Measurements from ENCODE around the gene GPRIN1.

The GPRIN1 gene

GRCh38 chr5:176642675-176643490 is 32.9 kb upstream of the GPRIN1 start:
- no peak for DNase-seq

GRCh38 chr5:176640616-176641015 is 30.7 kb upstream of the GPRIN1 start:
- DNase-seq: no peak

- DNase-seq: no peak
These were observed 30.0 kb upstream of the GPRIN1 start for GRCh38 chr5:176639981-176640380.

GRCh38 chr5:176639208-176639607 is 29.3 kb upstream of the GPRIN1 start:
- no peak for DNase-seq

- DNase-seq: no peak
These were observed 28.5 kb upstream of the GPRIN1 start for GRCh38 chr5:176638437-176638836.

- DNase-seq: no peak
These were observed 27.6 kb upstream of the GPRIN1 start for GRCh38 chr5:176637556-176637955.

- no peak for DNase-seq
These were observed 26.5 kb upstream of the GPRIN1 start for GRCh38 chr5:176636426-176636825.

- no peak for DNase-seq
These were observed 23.6 kb upstream of the GPRIN1 start for GRCh38 chr5:176633598-176633997.

- no peak for DNase-seq
These were observed 22.8 kb upstream of the GPRIN1 start for GRCh38 chr5:176632745-176633144.

GRCh38 chr5:176631383-176632200 is 21.6 kb upstream of the GPRIN1 start:
- DNase-seq: no peak

- no peak for DNase-seq
These were observed 20.8 kb upstream of the GPRIN1 start for GRCh38 chr5:176630681-176631222.

GRCh38 chr5:176629853-176630680 is 20.1 kb upstream of the GPRIN1 start, which contains the start of the genes EIF4E1B and SNCB:
Gene EIF4E1B (plus strand): TSS chr5:176630675. CDS start chr5:176642788, 12,113 bp downstream.
Gene SNCB (minus strand): TSS chr5:176630534. CDS start chr5:176629654, 880 bp downstream.
- DNase-seq: no peak

GRCh38 chr5:176629317-176629852 is 19.4 kb upstream of the GPRIN1 start:
- DNase-seq: no peak

- no peak for DNase-seq
These were observed 18.7 kb upstream of the GPRIN1 start for GRCh38 chr5:176628406-176629228.

- DNase-seq: no peak
These were observed 17.6 kb upstream of the GPRIN1 start for GRCh38 chr5:176627582-176627981.

- no peak for DNase-seq
These were observed 16.9 kb upstream of the GPRIN1 start for GRCh38 chr5:176626876-176627236.

GRCh38 chr5:176625966-176626875 is 16.3 kb upstream of the GPRIN1 start:
- no peak for DNase-seq

- DNase-seq: no peak
These were observed 15.6 kb upstream of the GPRIN1 start for GRCh38 chr5:176625512-176625911.

- DNase-seq: no peak
These were observed 15.0 kb upstream of the GPRIN1 start for GRCh38 chr5:176624938-176625337.

GRCh38 chr5:176624142-176624541 is 14.2 kb upstream of the GPRIN1 start:
- DNase-seq: no peak

Measured in NCI-H2081 treated with DMSO at 0.1 percent for 48 hours (cell line).